ENCODE data around the gene ALDH6A1.

ALDH6A1 gene

GRCh38 chr14:74085047-74085637, 889 bp upstream of the ALDH6A1 start:
- Histone ChIP-seq H3K27me3 (ENCODE audit: insufficient read depth, low read length) (no peaks in the 10 kb centered on the region), H2AFZ (ENCODE audit: low read length, unreplicated experiment) (peak overlapping the region; percentile 83), H3K4me3 (ENCODE audit: low read depth, low read length) (peak overlapping the region; percentile 89), H3K27ac (ENCODE audit: low read depth, low read length) (peak overlapping the region; percentile 70), H3K36me3 (ENCODE audit: insufficient read depth, low read length) (no peaks in the 10 kb centered on the region), H3K4me1 (ENCODE audit: control insufficient read depth, insufficient read depth, low read length, unreplicated experiment) (peaks cover 27% of the 10 kb centered on the region), H3K79me2 (ENCODE audit: control insufficient read depth, insufficient read depth, low read length, unreplicated experiment) (peaks cover 16% of the 10 kb centered on the region)

- Histone ChIP-seq H3K79me2 (ENCODE audit: control insufficient read depth, insufficient read depth, low read length, unreplicated experiment) (peaks cover 11% of the 10 kb centered on the region), H3K4me3 (ENCODE audit: low read depth, low read length) (peak overlapping the region; percentile 89), H3K36me3 (ENCODE audit: insufficient read depth, low read length) (no peaks in the 10 kb centered on the region), H3K27ac (ENCODE audit: low read depth, low read length) (peak overlapping the region; percentile 3; the same call in 1 of the 2 replicates), H2AFZ (ENCODE audit: low read length, unreplicated experiment) (peak overlapping the region; percentile 76), H3K4me1 (ENCODE audit: control insufficient read depth, insufficient read depth, low read length, unreplicated experiment) (peaks cover 27% of the 10 kb centered on the region), H3K27me3 (ENCODE audit: insufficient read depth, low read length) (no peaks in the 10 kb centered on the region)
Measured at GRCh38 chr14:74083784-74084276, 423 bp downstream of the ALDH6A1 start.

GRCh38 chr14:74083161-74083560, 1.1 kb downstream of the ALDH6A1 start:
- Histone ChIP-seq H3K4me3 (ENCODE audit: low read depth, low read length) (peak overlapping the region; percentile 89), H3K27ac (ENCODE audit: low read depth, low read length) (no peak overlapping the region), H3K27me3 (ENCODE audit: insufficient read depth, low read length) (no peaks in the 10 kb centered on the region), H3K36me3 (ENCODE audit: insufficient read depth, low read length) (no peaks in the 10 kb centered on the region), H2AFZ (ENCODE audit: low read length, unreplicated experiment) (peak overlapping the region; percentile 76), H3K79me2 (ENCODE audit: control insufficient read depth, insufficient read depth, low read length, unreplicated experiment) (peaks cover 10% of the 10 kb centered on the region), H3K4me1 (ENCODE audit: control insufficient read depth, insufficient read depth, low read length, unreplicated experiment) (peaks cover 27% of the 10 kb centered on the region)

GRCh38 chr14:74081491-74081890, 2.8 kb downstream of the ALDH6A1 start:
- Histone ChIP-seq H2AFZ (ENCODE audit: low read length, unreplicated experiment) (no peak overlapping the region), H3K4me1 (ENCODE audit: control insufficient read depth, insufficient read depth, low read length, unreplicated experiment) (peaks cover 27% of the 10 kb centered on the region), H3K27me3 (ENCODE audit: insufficient read depth, low read length) (no peaks in the 10 kb centered on the region), H3K36me3 (ENCODE audit: insufficient read depth, low read length) (no peaks in the 10 kb centered on the region), H3K79me2 (ENCODE audit: control insufficient read depth, insufficient read depth, low read length, unreplicated experiment) (peaks cover 10% of the 10 kb centered on the region), H3K4me3 (ENCODE audit: low read depth, low read length) (no peak overlapping the region), H3K27ac (ENCODE audit: low read depth, low read length) (no peak overlapping the region)

GRCh38 chr14:74080820-74081460, 3.3 kb downstream of the ALDH6A1 start:
- H3K27me3 ChIP-seq (ENCODE audit: insufficient read depth, low read length): no peaks in the 10 kb centered on the region
- H3K36me3 ChIP-seq (ENCODE audit: insufficient read depth, low read length): no peaks in the 10 kb centered on the region
- no peak overlapping the region for H2AFZ ChIP-seq (ENCODE audit: low read length, unreplicated experiment)
- H3K27ac ChIP-seq (ENCODE audit: low read depth, low read length): no peak overlapping the region
- H3K4me1 ChIP-seq (ENCODE audit: control insufficient read depth, insufficient read depth, low read length, unreplicated experiment): peaks cover 23% of the 10 kb centered on the region
- peaks cover 8% of the 10 kb centered on the region for H3K79me2 ChIP-seq (ENCODE audit: control insufficient read depth, insufficient read depth, low read length, unreplicated experiment)
- H3K4me3 ChIP-seq (ENCODE audit: low read depth, low read length): no peak overlapping the region

GRCh38 chr14:74077401-74077800, 6.9 kb downstream of the ALDH6A1 start:
- H3K27me3 ChIP-seq (ENCODE audit: insufficient read depth, low read length): no peaks in the 10 kb centered on the region
- H3K79me2 ChIP-seq (ENCODE audit: control insufficient read depth, insufficient read depth, low read length, unreplicated experiment): no peaks in the 10 kb centered on the region
- H3K36me3 ChIP-seq (ENCODE audit: insufficient read depth, low read length): no peaks in the 10 kb centered on the region
- no peak overlapping the region for H2AFZ ChIP-seq (ENCODE audit: low read length, unreplicated experiment)
- no peak overlapping the region for H3K27ac ChIP-seq (ENCODE audit: low read depth, low read length)
- no peak overlapping the region for H3K4me3 ChIP-seq (ENCODE audit: low read depth, low read length)
- H3K4me1 ChIP-seq (ENCODE audit: control insufficient read depth, insufficient read depth, low read length, unreplicated experiment): peaks cover 5% of the 10 kb centered on the region

- H3K79me2 ChIP-seq (ENCODE audit: control insufficient read depth, insufficient read depth, low read length, unreplicated experiment): no peaks in the 10 kb centered on the region
- 0 out of 2 replicates have a peak overlapping the region, but pooled peaks have one; percentile 3 for H3K4me3 ChIP-seq (ENCODE audit: low read depth, low read length)
- peaks cover 40% of the 10 kb centered on the region for H3K4me1 ChIP-seq (ENCODE audit: control insufficient read depth, insufficient read depth, low read length, unreplicated experiment)
- no peak overlapping the region for H2AFZ ChIP-seq (ENCODE audit: low read length, unreplicated experiment)
- no peaks in the 10 kb centered on the region for H3K27me3 ChIP-seq (ENCODE audit: insufficient read depth, low read length)
- H3K36me3 ChIP-seq (ENCODE audit: insufficient read depth, low read length): no peaks in the 10 kb centered on the region
- peak overlapping the region; percentile 68 for H3K27ac ChIP-seq (ENCODE audit: low read depth, low read length)
Measured at GRCh38 chr14:74065746-74066575, 18.3 kb downstream of the ALDH6A1 start.

- Histone ChIP-seq H3K27ac (ENCODE audit: low read depth, low read length) (peak overlapping the region; percentile 68), H3K79me2 (ENCODE audit: control insufficient read depth, insufficient read depth, low read length, unreplicated experiment) (no peaks in the 10 kb centered on the region), H3K27me3 (ENCODE audit: insufficient read depth, low read length) (no peaks in the 10 kb centered on the region), H3K36me3 (ENCODE audit: insufficient read depth, low read length) (no peaks in the 10 kb centered on the region), H3K4me1 (ENCODE audit: control insufficient read depth, insufficient read depth, low read length, unreplicated experiment) (peaks cover 40% of the 10 kb centered on the region), H2AFZ (ENCODE audit: low read length, unreplicated experiment) (no peak overlapping the region), H3K4me3 (ENCODE audit: low read depth, low read length) (peak overlapping the region; percentile 9; the same call in 1 of the 2 replicates)
Measured at GRCh38 chr14:74064883-74065282, 19.4 kb downstream of the ALDH6A1 start.

- H3K36me3 ChIP-seq (ENCODE audit: insufficient read depth, low read length): no peaks in the 10 kb centered on the region
- H3K4me1 ChIP-seq (ENCODE audit: control insufficient read depth, insufficient read depth, low read length, unreplicated experiment): peaks cover 40% of the 10 kb centered on the region
- no peak overlapping the region for H2AFZ ChIP-seq (ENCODE audit: low read length, unreplicated experiment)
- peak overlapping the region; percentile 9; the same call in 1 of the 2 replicates for H3K4me3 ChIP-seq (ENCODE audit: low read depth, low read length)
- no peaks in the 10 kb centered on the region for H3K79me2 ChIP-seq (ENCODE audit: control insufficient read depth, insufficient read depth, low read length, unreplicated experiment)
- H3K27me3 ChIP-seq (ENCODE audit: insufficient read depth, low read length): no peaks in the 10 kb centered on the region
- H3K27ac ChIP-seq (ENCODE audit: low read depth, low read length): peak overlapping the region; percentile 68
Measured at GRCh38 chr14:74064426-74064825, 19.8 kb downstream of the ALDH6A1 start.

- Histone ChIP-seq H3K4me3 (ENCODE audit: low read depth, low read length) (no peak overlapping the region), H3K36me3 (ENCODE audit: insufficient read depth, low read length) (0 out of 2 replicates have a peak, but pooled peaks cover under 1% of the 10 kb centered on the region), H3K4me1 (ENCODE audit: control insufficient read depth, insufficient read depth, low read length, unreplicated experiment) (peaks cover 40% of the 10 kb centered on the region), H3K27me3 (ENCODE audit: insufficient read depth, low read length) (no peaks in the 10 kb centered on the region), H3K27ac (ENCODE audit: low read depth, low read length) (peak overlapping the region; percentile 72), H2AFZ (ENCODE audit: low read length, unreplicated experiment) (no peak overlapping the region), H3K79me2 (ENCODE audit: control insufficient read depth, insufficient read depth, low read length, unreplicated experiment) (no peaks in the 10 kb centered on the region)
Measured at GRCh38 chr14:74062809-74063150, 21.5 kb downstream of the ALDH6A1 start.
